HG03025 (cell line): Measurements from ENCODE around the gene PGA3.
"Not testable (repeated sequence)": the region's sequence is repeated elsewhere in the genome, so short reads cannot be mapped to it uniquely, and the experiment has no call there.

ENCODE experiments used
- ATAC-seq: cut with Tn5 transposase; IDR thresholded peaks from one replicate; pipeline ENCODE4 v1.9.1; 2021; ENCODE audit warnings: mild to moderate bottlenecking, moderate library complexity; ENCODE audit not compliant: unreplicated experiment, low FRiP score

PGA3 gene

DNA sequence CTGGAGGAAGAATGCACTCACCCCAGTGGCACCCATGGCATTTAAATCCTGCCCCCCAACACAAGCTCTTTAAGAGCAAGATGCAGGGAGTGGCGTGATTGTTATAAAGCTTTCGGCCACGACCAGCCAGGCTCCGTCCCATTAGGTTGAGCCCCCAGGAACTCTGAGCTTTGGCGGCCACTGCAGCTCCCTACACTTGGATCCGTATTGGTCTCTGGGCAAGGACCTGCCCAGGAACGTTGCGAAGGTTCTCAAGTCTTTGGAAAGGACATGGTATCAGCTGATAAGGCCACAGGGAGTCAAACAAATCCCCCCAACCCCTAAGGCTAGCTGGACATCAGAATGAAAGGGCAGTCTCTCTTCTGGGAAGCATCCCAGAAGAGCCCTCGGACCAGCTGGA is 32.7 kb upstream of the PGA3 start:
- ATAC-seq: no peak

DNA sequence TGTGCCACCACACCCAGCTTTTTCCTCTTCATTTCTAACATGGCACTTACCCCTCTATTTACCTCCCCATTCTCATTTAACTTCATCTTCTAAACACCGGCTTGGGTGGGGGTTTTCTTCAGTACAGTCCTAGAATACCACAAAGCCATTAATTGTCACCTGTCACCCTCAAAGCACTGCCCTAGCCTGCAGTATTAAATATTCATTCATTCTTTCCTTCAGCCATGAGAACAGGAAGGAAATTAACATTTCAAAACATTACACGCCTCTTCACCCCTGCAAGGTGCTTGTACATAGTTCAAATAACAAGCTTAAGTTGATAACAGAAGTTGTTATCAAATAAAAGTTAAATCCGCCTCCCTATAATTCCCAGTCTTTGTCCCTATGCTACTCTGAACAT is 31.4 kb upstream of the PGA3 start:
- ATAC-seq: no peak

DNA sequence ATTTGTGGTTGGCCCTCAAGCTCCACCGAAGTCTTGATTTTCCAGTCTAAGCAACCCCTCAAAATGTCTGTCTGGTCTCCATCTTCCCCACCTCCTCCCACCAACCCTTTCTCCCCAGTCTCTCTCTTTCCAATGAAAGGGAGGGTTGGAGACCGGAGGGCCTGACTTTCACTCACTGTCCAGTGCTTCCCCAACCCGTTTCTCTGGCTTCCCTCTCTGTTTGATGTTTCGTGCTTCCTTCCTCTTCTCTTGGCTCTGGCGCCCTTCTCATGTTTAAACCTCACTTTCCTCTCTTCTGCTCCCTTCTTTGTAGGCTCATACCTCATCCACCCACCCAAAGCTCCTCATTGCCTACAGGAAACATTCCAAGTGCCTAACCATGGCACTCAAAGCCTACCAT is 31.0 kb upstream of the PGA3 start:
- ATAC-seq: no peak

DNA sequence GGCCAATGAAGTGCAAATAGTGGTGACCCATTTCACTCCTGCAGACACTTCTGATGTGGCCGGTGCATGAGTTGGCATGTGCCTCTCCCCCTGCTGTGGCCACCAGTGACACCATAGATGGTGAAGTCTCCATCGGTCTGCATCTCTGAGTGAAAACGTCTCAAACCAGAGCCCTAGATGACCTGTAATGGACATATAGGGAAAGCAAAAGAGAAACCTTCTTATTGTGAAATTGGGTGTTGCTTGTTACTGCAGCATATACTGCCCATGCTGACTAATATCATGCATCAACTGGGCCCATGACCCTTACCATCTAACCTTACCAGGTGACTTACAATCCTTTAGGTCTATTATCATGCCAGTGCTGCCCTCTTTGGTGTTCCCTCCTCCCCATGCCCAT is 30.4 kb upstream of the PGA3 start:
- ATAC-seq: no peak

DNA sequence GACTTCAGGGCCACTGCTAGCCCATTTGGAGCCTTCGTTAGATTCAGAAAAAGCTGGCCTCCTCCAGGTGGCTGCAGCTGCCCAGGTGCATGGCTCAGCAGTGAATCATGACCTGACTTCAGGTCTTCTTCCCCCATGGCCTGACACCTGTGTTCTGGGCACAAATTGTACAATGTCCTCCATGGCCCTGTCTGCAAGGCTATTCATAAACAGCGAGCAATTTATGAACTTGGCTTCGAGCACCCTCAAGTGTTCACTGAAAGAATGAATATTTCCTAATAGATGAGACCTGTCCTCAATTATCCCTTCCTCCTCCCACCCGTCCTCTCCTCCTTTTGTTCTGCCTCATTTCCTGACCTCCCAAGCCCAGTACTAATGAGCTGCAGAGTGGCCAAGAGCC is 29.9 kb upstream of the PGA3 start:
- no peak for ATAC-seq

DNA sequence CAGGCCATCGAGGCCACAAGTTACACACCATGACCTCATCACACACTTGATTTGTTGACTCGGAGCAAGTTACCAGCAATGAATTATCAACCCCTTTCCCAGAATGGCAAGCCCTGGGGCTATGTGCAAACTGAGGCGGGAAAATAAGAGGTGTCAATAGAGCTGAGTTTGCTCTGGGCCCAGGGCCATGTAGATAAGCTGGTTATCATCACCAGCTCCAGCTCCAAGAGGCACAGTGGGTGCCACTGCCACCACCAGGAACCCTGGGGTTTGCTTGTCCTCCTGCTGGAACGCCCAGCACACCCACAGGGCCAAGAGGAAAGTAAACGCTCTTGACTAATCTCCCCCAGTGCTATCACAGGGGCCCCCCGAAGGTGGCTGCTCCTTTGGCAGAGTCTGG is 29.0 kb upstream of the PGA3 start:
- ATAC-seq: no peak

DNA sequence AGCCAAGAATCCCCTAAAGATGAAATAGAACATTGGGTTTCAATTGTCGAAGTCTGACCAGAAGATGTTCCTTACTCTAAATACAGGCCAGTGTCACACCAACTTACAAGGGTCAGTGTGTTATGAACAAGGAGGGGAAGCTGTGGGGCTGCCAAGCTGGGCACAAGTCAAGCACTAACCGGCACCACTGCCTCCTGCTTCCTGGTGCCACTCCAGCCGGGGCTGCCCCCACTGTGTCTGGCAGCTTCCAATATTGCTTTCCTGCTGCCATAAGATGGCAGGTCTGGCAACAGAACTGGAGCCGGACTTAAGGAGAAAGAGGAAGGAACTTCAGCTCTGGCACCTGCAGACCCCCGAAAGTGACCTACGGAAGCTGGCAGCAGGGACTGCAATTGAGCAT is 28.4 kb upstream of the PGA3 start:
- no peak for ATAC-seq

DNA sequence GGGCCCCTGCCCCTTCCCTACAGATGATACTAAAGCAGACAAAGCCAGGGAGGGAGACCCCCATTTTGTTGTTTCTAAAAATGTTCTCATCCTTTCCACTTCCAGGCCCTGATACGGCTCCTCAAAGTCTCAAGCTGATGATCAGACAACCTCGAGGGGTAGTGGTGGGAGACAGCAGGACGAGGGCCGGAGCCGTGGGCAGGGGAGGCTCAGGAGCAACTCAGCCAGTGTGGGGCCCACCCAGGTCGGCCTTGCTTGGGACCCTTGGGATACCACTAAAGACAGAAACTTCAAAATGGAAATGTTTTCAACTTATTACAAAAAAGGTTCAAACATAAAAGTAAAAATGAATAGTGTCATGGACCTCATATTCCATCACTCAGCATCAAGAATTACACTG is 26.9 kb upstream of the PGA3 start:
- ATAC-seq: no peak

DNA sequence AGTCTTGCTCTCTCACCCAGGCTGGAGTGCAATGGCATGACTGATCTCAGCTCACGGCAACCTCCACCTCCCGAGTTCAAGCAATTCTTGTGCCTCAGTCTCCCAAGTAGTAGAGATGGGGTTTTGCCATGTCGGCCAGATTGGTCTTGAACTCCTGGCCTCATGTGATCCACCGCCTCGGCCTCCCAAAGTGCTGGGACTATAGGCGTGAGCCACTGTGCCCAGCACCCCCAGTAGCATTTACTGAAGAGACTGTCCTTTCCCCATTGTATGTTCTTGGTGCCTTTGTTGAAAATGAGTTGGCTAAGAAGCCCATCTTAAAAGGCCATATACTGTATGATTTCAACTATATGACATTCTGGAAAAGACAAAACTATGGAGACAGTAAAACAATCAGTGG is 23.1 kb upstream of the PGA3 start:
- not testable (repeated sequence) for ATAC-seq

DNA sequence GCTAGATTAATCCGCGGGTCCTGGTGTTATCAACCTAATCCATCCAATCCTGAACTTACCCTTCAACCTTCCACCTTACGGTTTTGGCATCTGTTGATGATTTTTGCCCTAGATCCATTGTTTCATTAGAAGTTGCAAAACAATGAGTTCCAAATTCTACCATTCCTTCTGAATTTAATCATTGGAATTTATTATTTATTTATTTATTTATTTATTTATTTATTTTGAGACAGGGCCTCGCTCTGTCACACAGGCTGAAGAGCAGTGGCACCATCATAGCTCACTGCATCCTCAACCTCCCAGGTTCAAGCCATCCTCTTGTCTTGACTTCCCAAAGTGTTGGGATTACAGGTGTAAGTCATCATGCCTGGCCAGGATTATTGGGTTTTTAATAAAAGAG is 21.8 kb upstream of the PGA3 start:
- ATAC-seq: no peak

DNA sequence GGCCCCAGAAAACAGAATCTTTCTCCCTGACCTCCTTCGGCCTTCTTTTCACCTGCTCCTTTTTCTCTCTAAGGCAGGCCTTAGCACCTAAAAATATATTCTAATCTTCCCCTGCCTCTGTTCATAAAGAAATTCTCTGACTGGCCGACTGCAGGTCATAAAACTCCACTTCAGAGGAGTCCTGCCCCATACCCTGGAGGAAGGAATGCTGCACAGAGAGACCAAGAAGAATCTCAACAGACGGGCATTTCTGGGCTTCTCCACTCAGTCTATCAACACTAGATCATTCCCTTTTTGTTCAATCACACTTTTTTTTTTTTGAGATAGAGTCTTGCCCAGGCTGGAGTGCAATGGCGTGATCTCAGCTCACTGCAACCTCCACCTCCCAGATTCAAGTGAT is 19.7 kb upstream of the PGA3 start:
- ATAC-seq: no peak

DNA sequence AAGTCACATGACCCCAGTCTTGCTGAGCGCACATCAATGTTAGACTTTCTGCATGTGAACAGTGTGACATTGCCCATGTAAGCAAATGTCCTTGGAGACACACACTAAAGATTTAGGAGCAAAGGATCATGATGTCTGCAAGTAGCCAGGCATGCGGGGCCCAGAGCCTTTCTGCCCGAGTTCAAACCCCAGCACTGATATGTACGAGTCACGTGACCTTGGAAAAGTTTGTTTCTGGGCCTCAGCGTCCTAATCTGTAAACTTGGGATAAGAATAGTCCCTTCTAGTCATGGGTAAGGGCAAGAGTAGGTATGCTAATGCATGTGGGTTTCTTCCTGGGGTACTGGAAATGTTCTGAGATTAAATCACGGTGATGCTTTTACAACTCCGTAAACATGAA is 16.8 kb upstream of the PGA3 start:
- ATAC-seq: no peak

DNA sequence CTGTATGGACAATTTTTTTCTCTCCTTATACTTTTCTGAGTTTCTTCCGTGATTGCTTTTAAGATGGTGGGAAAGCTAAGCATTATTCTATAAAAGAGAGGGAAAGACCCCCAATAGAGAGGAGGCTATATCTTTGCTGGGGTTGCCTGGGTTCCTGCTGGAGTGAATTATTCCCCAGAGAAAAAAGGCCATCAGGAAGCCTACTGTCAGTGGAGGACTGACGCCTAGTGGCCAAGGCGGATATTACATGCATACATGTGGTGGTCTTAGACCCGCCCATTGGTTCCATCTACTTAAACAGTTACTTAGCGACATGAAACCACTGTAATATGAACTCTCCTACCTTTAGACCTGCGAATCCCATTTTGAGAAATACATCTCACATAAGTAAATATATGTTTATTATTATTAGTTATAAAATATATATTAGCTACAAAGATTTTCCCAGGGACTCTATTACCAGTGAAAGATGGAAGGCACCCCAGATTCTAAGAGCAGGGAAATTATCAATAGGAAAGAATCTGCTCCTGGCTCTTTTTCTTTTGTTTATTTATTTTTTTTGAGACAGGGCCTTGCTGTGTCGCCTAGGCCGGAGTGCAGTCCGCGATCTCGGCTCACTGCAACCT is 15.7 kb upstream of the PGA3 start:
- ATAC-seq: no peak

DNA sequence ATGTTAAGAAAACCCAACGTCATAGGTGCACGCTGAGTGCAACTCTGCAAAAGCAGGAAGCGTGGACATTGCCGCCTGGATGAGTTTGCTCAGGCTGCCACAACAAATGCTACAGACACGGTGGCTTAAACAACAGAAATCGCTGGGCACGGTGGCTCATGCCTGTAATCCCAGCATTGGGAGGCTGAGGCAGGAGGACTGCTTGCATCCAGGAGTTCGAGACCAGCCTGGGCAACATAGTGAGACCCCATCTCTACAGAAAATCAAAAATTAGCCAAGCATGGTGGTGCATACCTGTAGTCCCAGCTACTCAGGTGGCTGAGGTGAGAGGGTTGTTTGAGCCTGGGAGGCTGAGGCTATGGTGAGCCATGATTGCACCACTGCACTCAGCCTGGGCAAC is 13.4 kb upstream of the PGA3 start:
- ATAC-seq: no peak

DNA sequence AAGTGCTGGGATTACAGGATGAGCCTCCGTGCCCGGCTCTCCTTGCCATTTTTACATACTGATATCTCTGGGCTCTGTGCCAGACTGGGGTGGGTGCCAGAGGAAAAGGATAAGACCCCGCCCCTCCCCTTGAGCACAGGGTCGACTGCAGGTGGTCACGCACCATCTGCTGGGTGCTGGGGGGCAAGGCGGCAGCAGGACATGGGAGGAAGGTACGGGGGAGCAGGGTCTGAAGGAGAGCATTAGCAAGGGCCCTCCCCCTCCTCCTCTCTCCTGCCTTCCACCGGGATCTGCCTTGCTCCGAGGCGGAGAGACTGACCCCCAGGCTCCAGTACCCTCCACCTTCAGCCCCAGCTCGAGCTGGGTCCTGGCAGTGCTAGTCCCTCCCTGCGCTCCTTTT is 9.7 kb upstream of the PGA3 start:
- no peak for ATAC-seq

DNA sequence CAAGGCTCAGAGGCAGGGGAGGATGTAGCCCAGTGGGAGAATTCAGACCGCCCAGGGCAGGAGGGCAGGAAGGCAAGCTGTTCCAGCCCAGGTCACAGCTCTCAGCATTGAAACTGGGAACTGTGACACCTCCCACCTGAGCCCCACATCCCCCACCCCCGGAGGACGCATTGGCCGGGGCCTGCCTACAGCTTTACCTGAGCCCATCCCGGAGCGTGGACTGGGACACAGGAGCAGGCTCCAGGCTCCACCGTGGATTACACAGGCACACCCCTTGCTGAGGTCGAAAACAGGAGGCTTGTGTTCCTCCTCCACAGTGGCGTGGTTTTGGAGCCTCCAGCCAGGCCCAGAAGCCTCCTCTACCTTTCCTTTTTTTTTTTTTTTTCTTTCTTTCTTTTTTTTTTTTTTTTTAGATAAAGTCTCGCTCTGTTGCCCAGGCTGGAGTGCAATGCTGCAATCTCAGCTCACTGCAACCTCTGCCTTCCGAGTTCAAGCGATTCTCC is 9.1 kb upstream of the PGA3 start:
- no peak for ATAC-seq

DNA sequence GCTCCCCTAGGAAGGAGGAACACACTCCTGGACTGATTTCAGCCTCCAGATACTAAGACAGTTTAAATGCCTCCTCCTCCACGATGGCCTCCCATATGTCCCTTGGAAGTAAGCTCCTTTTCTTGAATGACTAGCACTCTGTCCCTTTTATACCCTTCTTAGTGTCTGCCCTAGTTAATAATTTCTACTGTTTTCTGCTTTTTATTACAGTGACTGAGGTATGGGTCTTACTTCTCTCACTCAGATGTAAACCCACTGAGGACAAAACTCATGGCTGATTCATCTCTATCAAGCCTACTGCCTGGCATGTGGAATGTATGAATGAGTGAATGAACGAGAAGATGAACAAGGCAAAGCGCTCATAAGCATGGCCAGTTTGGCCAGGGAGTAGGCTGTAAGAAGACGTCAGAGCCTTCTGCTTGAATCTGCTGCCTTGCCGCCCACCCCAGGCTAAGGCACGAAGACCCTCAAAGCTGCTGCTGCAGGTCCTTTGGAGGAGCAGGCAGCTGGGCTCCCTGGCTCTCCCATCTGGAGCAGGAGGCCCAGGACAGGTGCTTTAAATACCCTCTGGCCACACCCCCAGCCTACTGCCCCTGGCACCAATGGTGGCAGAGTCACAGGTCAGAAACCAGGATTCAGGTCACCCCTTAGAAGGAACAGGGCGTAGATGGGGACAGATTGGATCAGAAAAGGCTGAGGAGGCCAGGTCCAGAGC is 8.2 kb upstream of the PGA3 start:
- ATAC-seq: no peak

DNA sequence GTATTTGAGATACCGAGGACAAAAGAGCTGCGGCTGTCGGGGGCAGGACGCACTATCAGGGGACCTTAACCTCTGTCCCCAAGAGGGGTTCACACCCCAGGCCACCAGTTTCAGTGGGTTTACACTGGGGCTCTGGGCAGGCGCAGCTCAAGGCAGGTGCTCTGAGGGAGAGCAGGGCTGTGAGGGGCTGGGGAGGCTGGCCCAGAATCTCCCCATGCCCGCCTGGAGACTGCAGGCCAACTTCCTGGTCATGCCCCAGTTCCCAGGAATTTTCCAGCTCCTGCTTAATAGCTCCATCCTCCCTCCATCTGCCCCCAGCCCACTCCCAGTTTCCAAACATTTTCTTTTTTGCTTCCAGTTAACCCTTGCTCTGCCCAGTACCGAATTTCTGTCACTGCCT is 7.6 kb upstream of the PGA3 start:
- ATAC-seq: no peak

DNA sequence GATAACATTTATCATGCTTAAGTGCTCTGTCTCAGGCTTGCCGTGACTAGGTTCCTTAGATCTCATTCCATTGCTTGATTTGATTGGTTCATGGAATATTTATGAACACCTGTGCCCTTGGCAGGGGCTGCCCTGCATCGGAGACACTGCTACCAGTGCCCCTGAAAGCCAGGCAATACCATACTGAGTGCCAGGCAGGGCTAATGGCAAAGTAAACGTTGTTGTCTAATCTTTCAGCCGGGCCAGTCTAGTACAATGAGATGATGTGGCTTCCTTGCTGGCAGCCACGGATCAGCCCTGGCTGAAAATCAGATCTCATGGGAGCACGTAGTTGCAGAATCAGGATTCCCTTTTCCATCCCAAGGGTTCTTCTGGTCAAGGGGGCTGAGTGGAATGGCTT is 5.0 kb upstream of the PGA3 start:
- ATAC-seq: no peak

DNA sequence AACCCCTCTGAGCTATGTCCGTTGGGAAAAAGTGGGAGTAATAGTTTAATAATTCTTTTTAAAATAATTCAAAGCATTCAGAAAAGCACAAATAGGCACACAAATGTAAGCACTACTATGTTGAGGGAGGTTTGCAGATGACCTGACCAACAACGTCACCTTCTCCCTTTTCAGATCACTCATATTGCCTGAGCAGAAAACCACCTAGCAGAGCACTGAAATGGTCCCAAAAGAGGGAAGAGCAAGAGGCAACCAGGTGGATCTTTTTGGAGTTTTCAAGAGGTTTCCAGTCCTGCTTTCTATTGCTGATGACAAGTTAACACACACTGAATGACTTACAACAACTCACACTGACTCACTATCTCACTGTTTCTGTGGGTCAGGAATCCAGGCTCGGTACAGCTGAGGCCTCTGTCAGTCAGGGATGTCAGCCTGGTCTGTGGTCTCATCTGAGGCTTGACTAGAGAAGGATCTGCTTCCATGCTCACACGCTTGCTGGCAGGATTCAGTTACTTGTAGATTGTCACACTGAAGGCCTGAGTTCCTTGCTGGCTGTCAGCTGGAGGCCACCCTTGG is 4.3 kb upstream of the PGA3 start:
- no peak for ATAC-seq

DNA sequence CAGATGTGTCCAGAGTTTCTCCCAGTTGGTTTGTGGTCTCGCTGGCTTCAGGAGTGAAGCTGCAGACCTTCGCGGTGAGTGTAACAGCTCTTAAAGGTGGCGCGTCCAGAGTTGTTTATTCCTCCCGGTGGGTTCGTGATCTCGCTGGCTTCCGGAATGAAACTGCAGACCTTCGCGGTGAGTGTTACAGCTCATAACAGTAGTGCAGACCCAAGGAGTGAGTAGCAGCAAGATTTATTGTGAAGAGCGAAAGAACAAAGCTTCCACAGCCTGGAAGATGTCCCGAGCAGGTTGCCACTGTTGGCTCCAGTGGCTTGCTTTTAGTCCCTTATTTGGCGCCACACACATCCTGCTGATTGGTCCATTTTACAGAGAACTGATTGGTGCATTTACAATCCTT is 1.8 kb upstream of the PGA3 start:
- ATAC-seq: no peak

DNA sequence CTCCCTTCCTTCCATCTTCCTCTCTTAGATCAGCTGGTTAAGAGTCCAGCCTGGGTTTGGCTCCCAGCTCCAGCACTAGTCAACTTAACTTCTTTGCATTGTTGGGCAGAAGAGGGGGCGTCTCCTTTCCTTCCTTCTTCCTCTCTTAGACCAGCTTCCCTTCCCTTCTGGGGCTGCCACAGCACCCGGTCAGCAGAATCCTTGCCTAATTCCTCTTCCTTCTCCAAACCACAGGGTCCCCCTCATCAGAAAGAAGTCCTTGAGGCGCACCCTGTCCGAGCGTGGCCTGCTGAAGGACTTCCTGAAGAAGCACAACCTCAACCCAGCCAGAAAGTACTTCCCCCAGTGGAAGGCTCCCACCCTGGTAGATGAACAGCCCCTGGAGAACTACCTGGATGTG is 558 bp downstream of the PGA3 start:
- ATAC-seq: not testable (repeated sequence)
